GM06990 (cell line): ENCODE data around the gene CCT8.

Source experiments
- DNase-seq: peaks from one replicate; pipeline ENCODE4 v3.0.0-alpha.2; 2011; ENCODE audit not compliant: insufficient read length; ENCODE audit errors: extremely low read depth
- H3K27me3 ChIP-seq: replicated peaks from 2 replicates; pipeline ENCODE4 v1.6.0; 2011; ENCODE audit warnings: low read length; ENCODE audit not compliant: control insufficient read depth, insufficient read depth
- H3K36me3 ChIP-seq: 2 replicates; pipeline ENCODE4 v1.5.1; 2011; ENCODE audit warnings: low read length; ENCODE audit not compliant: control insufficient read depth, insufficient read depth
- H3K4me3 ChIP-seq: replicated peaks from 2 replicates; pipeline ENCODE4 v1.5.1; 2011; ENCODE audit warnings: low read depth, mild to moderate bottlenecking, control low read depth, low read length
- TF ChIP-seq, protein P1 (sequence below): IDR thresholded peaks from 2 replicates; pipeline ENCODE4 v1.5.1; 2011; ENCODE audit warnings: low read length, control low read depth, mild to moderate bottlenecking, inconsistent platforms; ENCODE audit not compliant: insufficient read depth, poor library complexity, severe bottlenecking

Gene CCT8

DNA sequence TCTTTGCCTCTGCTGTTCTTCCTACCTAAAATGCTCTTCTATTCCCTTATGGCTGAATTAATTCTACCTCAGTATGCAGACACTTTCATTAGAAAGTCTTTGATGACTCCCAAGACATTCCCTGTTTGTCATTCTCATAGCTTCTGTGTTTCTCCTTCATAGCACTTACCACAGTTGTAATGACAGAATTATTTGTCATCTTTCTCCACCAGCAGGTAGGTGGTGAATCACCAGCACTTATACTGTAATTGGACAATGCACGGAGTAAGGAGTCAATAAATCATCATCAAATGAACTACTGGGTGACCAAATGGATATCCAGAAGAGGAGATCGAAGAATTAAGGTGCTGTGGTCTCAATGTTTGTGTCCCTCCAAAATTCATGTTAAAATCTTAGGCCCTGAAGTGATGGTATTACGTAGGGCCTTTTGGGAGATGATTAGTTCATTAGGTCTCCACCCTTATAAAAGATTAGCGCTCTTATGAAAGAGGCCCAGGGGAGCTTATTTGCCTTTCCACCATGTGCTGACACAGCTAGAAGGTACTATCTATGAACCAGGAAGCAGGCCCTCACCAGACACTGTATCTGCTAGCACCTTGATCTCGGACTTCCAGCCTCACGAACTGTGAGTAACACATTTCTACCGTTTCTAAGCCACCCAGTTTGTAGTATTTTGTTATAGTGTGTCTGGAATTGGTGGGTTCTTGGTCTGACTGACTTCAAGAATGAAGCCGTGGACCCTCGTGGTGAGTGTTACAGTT, 2.4 kb upstream of the CCT8 start:
- Histone ChIP-seq H3K36me3 (no peaks in the 10 kb centered on the region; the same call in 1 of the 2 replicates), H3K4me3 (no peak overlapping the region), H3K27me3 (no peaks in the 10 kb centered on the region)
- TF ChIP-seq, protein P1, sequence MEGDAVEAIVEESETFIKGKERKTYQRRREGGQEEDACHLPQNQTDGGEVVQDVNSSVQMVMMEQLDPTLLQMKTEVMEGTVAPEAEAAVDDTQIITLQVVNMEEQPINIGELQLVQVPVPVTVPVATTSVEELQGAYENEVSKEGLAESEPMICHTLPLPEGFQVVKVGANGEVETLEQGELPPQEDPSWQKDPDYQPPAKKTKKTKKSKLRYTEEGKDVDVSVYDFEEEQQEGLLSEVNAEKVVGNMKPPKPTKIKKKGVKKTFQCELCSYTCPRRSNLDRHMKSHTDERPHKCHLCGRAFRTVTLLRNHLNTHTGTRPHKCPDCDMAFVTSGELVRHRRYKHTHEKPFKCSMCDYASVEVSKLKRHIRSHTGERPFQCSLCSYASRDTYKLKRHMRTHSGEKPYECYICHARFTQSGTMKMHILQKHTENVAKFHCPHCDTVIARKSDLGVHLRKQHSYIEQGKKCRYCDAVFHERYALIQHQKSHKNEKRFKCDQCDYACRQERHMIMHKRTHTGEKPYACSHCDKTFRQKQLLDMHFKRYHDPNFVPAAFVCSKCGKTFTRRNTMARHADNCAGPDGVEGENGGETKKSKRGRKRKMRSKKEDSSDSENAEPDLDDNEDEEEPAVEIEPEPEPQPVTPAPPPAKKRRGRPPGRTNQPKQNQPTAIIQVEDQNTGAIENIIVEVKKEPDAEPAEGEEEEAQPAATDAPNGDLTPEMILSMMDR: no peak
- DNase-seq: no peak

DNA sequence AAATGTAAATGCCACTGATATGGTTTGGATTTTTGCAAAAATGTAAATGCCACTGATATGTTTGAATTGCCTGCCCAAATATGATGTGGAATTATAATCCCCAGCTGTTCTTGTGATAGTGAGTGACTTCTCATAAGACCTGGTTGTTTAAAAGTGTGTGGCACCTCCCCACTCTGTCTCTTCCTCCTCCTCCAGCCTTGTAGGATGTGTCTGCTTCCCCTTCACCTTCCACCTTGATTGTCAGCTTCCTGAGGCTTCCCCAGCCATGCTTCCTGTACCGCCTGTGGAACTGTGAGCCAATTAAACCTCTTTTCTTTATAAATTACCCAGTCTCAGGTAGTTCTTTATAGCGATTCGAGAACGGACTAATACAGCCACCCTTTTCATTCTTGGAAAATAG, 1.3 kb upstream of the CCT8 start:
- no peaks in the 10 kb centered on the region for H3K27me3 ChIP-seq
- no peak overlapping the region for H3K4me3 ChIP-seq
- no peaks in the 10 kb centered on the region; the same call in 1 of the 2 replicates for H3K36me3 ChIP-seq
- TF ChIP-seq, protein P1: no peak
- DNase-seq: no peak

DNA sequence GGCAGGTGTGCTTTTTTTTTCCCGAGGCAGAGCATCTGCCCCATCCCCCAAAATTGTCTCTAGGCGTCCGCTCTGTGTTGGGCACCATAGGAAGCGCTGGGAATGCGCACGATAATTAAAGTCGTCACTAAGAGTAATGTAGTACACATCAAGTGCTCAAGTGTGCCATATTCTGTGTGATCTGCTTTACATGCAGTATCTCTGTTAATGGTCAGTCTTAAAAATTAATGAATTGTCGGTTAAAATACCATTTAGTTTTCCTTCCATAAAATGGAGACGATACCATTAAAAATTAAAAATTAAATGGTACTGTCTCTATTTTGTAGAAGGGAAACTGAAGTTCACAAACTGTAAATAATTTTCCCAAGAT, 544 bp upstream of the CCT8 start:
- no peaks in the 10 kb centered on the region; the same call in 1 of the 2 replicates for H3K36me3 ChIP-seq
- DNase-seq: no peak
- H3K27me3 ChIP-seq: no peaks in the 10 kb centered on the region
- TF ChIP-seq, protein P1: no peak
- peak overlapping the region; percentile 80 for H3K4me3 ChIP-seq

DNA sequence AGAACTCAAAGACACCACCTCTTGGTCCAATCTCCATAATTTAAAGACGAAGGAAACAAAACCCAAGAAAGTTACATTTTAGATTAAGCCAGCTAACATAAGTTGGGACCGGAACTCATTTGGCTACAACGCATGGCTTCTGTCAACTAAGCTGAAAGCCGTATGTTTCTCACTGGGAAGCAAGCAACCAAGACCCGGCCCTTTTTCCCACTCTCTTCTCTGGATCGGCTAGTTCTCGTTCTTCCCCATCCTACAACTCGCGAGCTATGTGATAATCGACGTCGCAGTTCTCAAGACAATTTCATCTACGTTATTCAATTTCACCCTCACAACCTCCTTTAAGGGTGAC, 601 bp downstream of the CCT8 start:
- TF ChIP-seq, protein P1: no peak
- Histone ChIP-seq H3K27me3 (no peaks in the 10 kb centered on the region), H3K4me3 (peak overlapping the region; percentile 98), H3K36me3 (no peaks in the 10 kb centered on the region; the same call in 1 of the 2 replicates)
- DNase-seq: no peak

DNA sequence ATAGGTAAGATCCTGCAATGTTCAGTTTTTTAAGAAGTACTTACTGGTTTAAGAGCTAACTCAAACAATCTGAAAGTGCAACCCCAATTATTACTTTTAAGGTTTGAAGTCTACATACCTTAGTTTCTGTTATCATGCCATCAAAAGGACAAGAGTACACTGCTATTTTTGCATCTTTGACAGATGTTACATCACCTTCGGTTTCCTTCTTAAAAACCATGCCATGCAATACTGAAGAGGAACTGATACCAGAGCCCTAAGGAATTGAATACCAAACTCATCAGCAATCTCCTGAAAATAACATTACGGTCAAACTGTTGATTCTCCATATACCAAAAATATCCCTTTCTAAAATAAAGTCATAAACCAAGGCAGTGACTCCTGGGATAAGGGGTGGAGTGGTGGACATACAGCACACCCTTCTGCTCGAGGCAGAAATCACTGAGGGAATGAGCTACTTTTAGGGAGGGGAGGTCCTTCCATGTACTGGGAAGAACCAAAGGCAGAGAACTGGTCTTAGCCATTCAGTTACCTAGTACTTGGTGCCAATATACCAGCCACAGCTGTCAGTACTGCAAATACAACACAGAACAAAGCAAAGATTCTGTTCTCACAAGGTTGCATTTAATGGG, 8.5 kb downstream of the CCT8 start:
- TF ChIP-seq, protein P1: no peak
- no peaks in the 10 kb centered on the region for H3K27me3 ChIP-seq
- H3K36me3 ChIP-seq: peaks cover 11% of the 10 kb centered on the region
- peak; percentile 37 for DNase-seq
- no peak overlapping the region for H3K4me3 ChIP-seq
